HepG2 (cell line): ENCODE measurements around the gene INSR. TPM values are rescaled to one million over a fixed set of nuclear protein-coding genes. Genes with fewer than 3 reads are reported as not detected.

Source experiments
- ATAC-seq: fragments of 200-7000 bp; cut with Tn5 transposase; 3 replicates; pipeline ENCODE4 v1.9.1; 2020; ENCODE audit warnings: mild to moderate bottlenecking, moderate library complexity
- BruUV-seq: library from RNA; stranded (reverse); fragments of 400-500 nt; replicated peaks from 2 replicates; lab custom pipeline; 2021; lab: Mats Ljungman, UMichigan
- CTCF ChIA-PET: fragments of 300-600 bp; formaldehyde crosslinking; extraction: SDS; loops from one replicate; lab custom pipeline; 2021; ENCODE audit warnings: low total read pairs, inconsistent platforms, low intra/inter-chr PET ratio; lab: Yijun Ruan, JAX
- POLR2A ChIA-PET: fragments of 350-600 bp; sonication (Branson Sonifier 250); formaldehyde crosslinking; loops from one replicate; lab custom pipeline; 2020; ENCODE audit warnings: antibody characterized with exemption, inconsistent platforms; lab: Yijun Ruan, JAX
- DNase-seq: peaks from one replicate; pipeline ENCODE4 v3.0.0-alpha.2; 2015; ENCODE audit warnings: low spot score
- FAIRE-seq: peaks from 3 replicates; lab custom pipeline; 2011; peaks lifted over from hg19 to GRCh38; lab: Jason Lieb, UNC
- H2AFZ ChIP-seq: one replicate; pipeline ENCODE4 v1.6.1; 2011; ENCODE audit warnings: low read length, inconsistent platforms
- H3K27ac ChIP-seq: fragments of 300-600 bp; 3 replicates; pipeline ENCODE4 v1.8.0; 2011; ENCODE audit warnings: mixed run types, mild to moderate bottlenecking, mixed read lengths, low read length, inconsistent platforms; ENCODE audit not compliant: insufficient read depth; ENCODE audit errors: extremely low read length
- H3K27me3 ChIP-seq, 2 experiments: fragments of 200-600 bp in 1 of 2; 2 replicates in 1 of 2; 3 replicates in 1 of 2; pipeline versions ENCODE4 v1.6.0 to v1.8.0; 2011; ENCODE audit warnings: low read length in 2 of 2, mild to moderate bottlenecking in 2 of 2, moderate library complexity in 2 of 2, inconsistent platforms in 1 of 2; ENCODE audit not compliant: insufficient read depth in 2 of 2, control insufficient read depth in 1 of 2
- H3K36me3 ChIP-seq, 2 experiments: fragments of 200-600 bp in 1 of 2; replicated peaks in 1 of 2; 2 replicates in 1 of 2; 3 replicates in 1 of 2; pipeline versions ENCODE4 v1.5.1 to v1.8.0; 2011; ENCODE audit warnings: low read length in 2 of 2, inconsistent platforms in 1 of 2; ENCODE audit not compliant: insufficient read depth in 2 of 2, control insufficient read depth in 1 of 2
- H3K4me1 ChIP-seq: 2 replicates; pipeline ENCODE4 v1.5.1; 2012; ENCODE audit warnings: low read length, inconsistent platforms; ENCODE audit not compliant: insufficient read depth
- H3K4me2 ChIP-seq: 2 replicates; pipeline ENCODE4 v1.6.0; 2011; ENCODE audit warnings: low read depth, low read length, inconsistent platforms
- H3K4me3 ChIP-seq, 3 experiments: fragments of 200-600 bp in 1 of 3; sonication (generic), shearing (Covaris generic) in 1 of 3; replicated peaks in 1 of 3; 2 replicates each; pipeline ENCODE4 v1.5.1; 2011 to 2016; ENCODE audit warnings: low read length in 3 of 3, inconsistent platforms in 2 of 3, low read depth in 2 of 3, mild to moderate bottlenecking in 2 of 3, control low read depth in 1 of 3, mixed read lengths in 1 of 3; ENCODE audit not compliant: insufficient read depth in 1 of 3
- H3K79me2 ChIP-seq: one replicate; pipeline ENCODE4 v1.6.1; 2011; ENCODE audit warnings: low read length, inconsistent platforms; ENCODE audit not compliant: insufficient read depth
- H3K9ac ChIP-seq: 2 replicates; pipeline ENCODE4 v1.6.0; 2011; ENCODE audit warnings: mild to moderate bottlenecking, low read depth, low read length, inconsistent platforms; ENCODE audit not compliant: insufficient read depth
- H3K9me3 ChIP-seq: 2 replicates; pipeline ENCODE4 v1.5.1; 2012; ENCODE audit warnings: mild to moderate bottlenecking, low read length
- H4K20me1 ChIP-seq: 2 replicates; pipeline ENCODE4 v1.6.0; 2011; ENCODE audit warnings: inconsistent platforms, mild to moderate bottlenecking, low read length, moderate library complexity; ENCODE audit not compliant: insufficient read depth
- ATAD3A ChIP-seq: sonication (generic); formaldehyde crosslinking; IDR thresholded peaks from 2 replicates; pipeline ENCODE4 v1.4.0; 2020; ENCODE audit warnings: missing genetic modification reagents
- ATF7 ChIP-seq, 2 experiments: fragments of 450-650 bp in 1 of 2; sonication (generic) in 1 of 2; formaldehyde crosslinking in 1 of 2; IDR thresholded peaks; 2 replicates each; pipeline versions ENCODE4 v1.4.0 to v1.6.1; 2016 to 2020; ENCODE audit warnings: antibody characterized with exemption in 1 of 2, mild to moderate bottlenecking in 1 of 2, missing genetic modification reagents in 1 of 2
- FOXJ3 ChIP-seq: sonication (generic); formaldehyde crosslinking; IDR thresholded peaks from 2 replicates; pipeline ENCODE4 v1.4.0; 2020; ENCODE audit warnings: missing genetic modification reagents, mild to moderate bottlenecking, borderline replicate concordance
- IKZF1 ChIP-seq: fragments of 450-650 bp; IDR thresholded peaks from 2 replicates; pipeline ENCODE4 v1.7.1; 2016
- NFKB2 ChIP-seq: sonication (generic); formaldehyde crosslinking; IDR thresholded peaks from 2 replicates; pipeline ENCODE4 v1.4.0; 2020; ENCODE audit warnings: missing genetic modification reagents, borderline replicate concordance
- NFKBIZ ChIP-seq: IDR thresholded peaks from 2 replicates; pipeline ENCODE4 v1.6.1; 2018; ENCODE audit warnings: missing genetic modification reagents, missing compliant biosample characterization
- RFXAP ChIP-seq: sonication (generic); formaldehyde crosslinking; IDR thresholded peaks from 2 replicates; pipeline ENCODE4 v1.4.0; 2020; ENCODE audit warnings: missing genetic modification reagents, borderline replicate concordance
- SRSF4 ChIP-seq: fragments of 200-400 bp; formaldehyde crosslinking; IDR thresholded peaks from one replicate; pipeline ENCODE4 v1.6.1; 2018; ENCODE audit warnings: mild to moderate bottlenecking, low read depth, low read length, moderate library complexity; ENCODE audit not compliant: poor library complexity, severe bottlenecking
- TGIF2 ChIP-seq: IDR thresholded peaks from 2 replicates; pipeline ENCODE4 v1.6.1; 2016; ENCODE audit warnings: control low read depth, missing compliant biosample characterization
- ZBTB37 ChIP-seq: sonication (generic); formaldehyde crosslinking; IDR thresholded peaks from 2 replicates; pipeline ENCODE4 v1.4.0; 2020; ENCODE audit warnings: mild to moderate bottlenecking, missing genetic modification reagents
- ZBTB42 ChIP-seq: sonication (generic); formaldehyde crosslinking; IDR thresholded peaks from 2 replicates; pipeline ENCODE4 v1.5.0; 2020; ENCODE audit warnings: mild to moderate bottlenecking, missing genetic modification reagents
- ZNF225 ChIP-seq: sonication (generic); formaldehyde crosslinking; IDR thresholded peaks from 2 replicates; pipeline ENCODE4 v1.4.0; 2020; ENCODE audit warnings: mild to moderate bottlenecking, missing genetic modification reagents
- ZNF274 ChIP-seq: sonication (generic); formaldehyde crosslinking; IDR thresholded peaks from 2 replicates; pipeline ENCODE4 v1.5.1; 2020; ENCODE audit warnings: mild to moderate bottlenecking, missing genetic modification reagents
- ZNF276 ChIP-seq: sonication (generic); formaldehyde crosslinking; IDR thresholded peaks from 2 replicates; pipeline ENCODE4 v1.4.0; 2020; ENCODE audit warnings: mild to moderate bottlenecking, low read depth, missing genetic modification reagents
- ZNF513 ChIP-seq: sonication (generic); formaldehyde crosslinking; conservative IDR thresholded peaks from 2 replicates; pipeline ENCODE4 v1.5.0; 2020; ENCODE audit warnings: missing genetic modification reagents
- ZNF543 ChIP-seq: sonication (generic); formaldehyde crosslinking; IDR thresholded peaks from 2 replicates; pipeline ENCODE4 v1.4.0; 2020; ENCODE audit warnings: mild to moderate bottlenecking, missing genetic modification reagents
- ZNF709 ChIP-seq: sonication (generic); formaldehyde crosslinking; IDR thresholded peaks from 2 replicates; pipeline ENCODE4 v1.5.0; 2020; ENCODE audit warnings: mild to moderate bottlenecking, missing genetic modification reagents
- WGBS: methylation state at CpG from one replicate; pipeline ENCODE4 v1.1.6; 2017; ENCODE audit warnings: low lambda C conversion rate; 5-methylcytosine and 5-hydroxymethylcytosine counted together
- in situ Hi-C: cut with HindIII; loops from 2 replicates; pipeline ENCODE4 v1.10.0; 2017; ENCODE audit warnings: low pct_unique_long_range_greater_than_20kb; ENCODE audit not compliant: extremely low pct_ligation_motif_present
- intact Hi-C: fragments of 100-400 bp; cut with micrococcal nuclease; formaldehyde crosslinking; loops from one replicate; pipeline ENCODE4 v1.10.0; 2022; ENCODE audit not compliant: unreplicated experiment
- polyA plus RNA-seq, 8 experiments: library from polyadenylated mRNA; depleted of rRNA in 3 of 8; stranded (reverse) in 7 of 8; unstranded in 1 of 8; fragments of >200 nt; fragmentation: Illumina TruSeq in 4 of 8; extraction: Trizol in 4 of 8; gene quantifications; 2 replicates each; pipeline versions ENCODE4 v1.2.1 to v1.2.3, GENCODE V29; 2011 to 2016; ENCODE audit warnings: low read depth in 4 of 8, missing spikeins in 1 of 8, mixed read lengths in 1 of 8; ENCODE audit not compliant: insufficient read depth in 1 of 8
- total RNA-seq, 5 experiments: library from RNA; depleted of rRNA; stranded (reverse); fragments of >200 nt; fragmentation: Illumina TruSeq; extraction: Trizol; gene quantifications; 2 replicates each; pipeline ENCODE4 v1.2.3, GENCODE V29; 2016; ENCODE audit warnings: low read depth in 1 of 5
- TF ChIP-seq, protein P1 (sequence below): sonication (generic); formaldehyde crosslinking; IDR thresholded peaks from 2 replicates; pipeline ENCODE4 v1.5.0; 2020; ENCODE audit warnings: missing genetic modification reagents

INSR gene
- total and polyA plus RNA-seq, 2 of the 13 experiments (the other 11 are each of a cell fraction or from before 2014, with no cell fraction given): 24.2 to 29.8 TPM

GRCh38 chr19:7228935-7229541 lies 65.2 kb downstream of the INSR start (continued):
- TF ChIP-seq, protein P1, sequence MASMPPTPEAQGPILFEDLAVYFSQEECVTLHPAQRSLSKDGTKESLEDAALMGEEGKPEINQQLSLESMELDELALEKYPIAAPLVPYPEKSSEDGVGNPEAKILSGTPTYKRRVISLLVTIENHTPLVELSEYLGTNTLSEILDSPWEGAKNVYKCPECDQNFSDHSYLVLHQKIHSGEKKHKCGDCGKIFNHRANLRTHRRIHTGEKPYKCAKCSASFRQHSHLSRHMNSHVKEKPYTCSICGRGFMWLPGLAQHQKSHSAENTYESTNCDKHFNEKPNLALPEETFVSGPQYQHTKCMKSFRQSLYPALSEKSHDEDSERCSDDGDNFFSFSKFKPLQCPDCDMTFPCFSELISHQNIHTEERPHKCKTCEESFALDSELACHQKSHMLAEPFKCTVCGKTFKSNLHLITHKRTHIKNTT (CRISPR knock-in tag): no peak
- TF ChIP-seq ATF7 (IDR thresholded peaks at IDR 0.05) (0 out of 2 replicates have a peak, but pooled peaks have one; percentile 7), ATF7 (CRISPR knock-in tag; IDR thresholded peaks at IDR 0.05) (no peak), ZNF274 (CRISPR knock-in tag) (no peak), IKZF1 (peak; percentile 86; the same call in 1 of the 2 replicates), ZNF513 (CRISPR knock-in tag) (no peak), RFXAP (CRISPR knock-in tag) (no peak)

- Histone ChIP-seq H3K9me3 (no peaks in the 10 kb centered on the region), H2AFZ (no peak overlapping the region), H3K27ac (no peak overlapping the region), H3K4me3 (no peak overlapping the region), H3K4me2 (no peak overlapping the region), H4K20me1 (peaks cover 30% of the 10 kb centered on the region; the same call in 1 of the 2 replicates), H3K9ac (no peak overlapping the region), H3K4me1 (peaks cover 44% of the 10 kb centered on the region), H3K36me3 (no peaks in the 10 kb centered on the region; a peak in 1 of 5 replicates), H3K79me2 (peaks cover 49% of the 10 kb centered on the region), H3K27me3 (no peaks in the 10 kb centered on the region)
- WGBS: 89% methylated on average over 6 of the region's 6 CpGs
- DNase-seq (no peak), FAIRE-seq (no peak), ATAC-seq (no peak)
- ChIA-PET POLR2A (no interaction called here), CTCF (no interaction called here)
- intact Hi-C loops (no loop called here), in situ Hi-C loops (no loop called here)
- no TSS peak for BruUV-seq
- TF ChIP-seq ZBTB42 (CRISPR knock-in tag) (no peak), FOXJ3 (CRISPR knock-in tag) (no peak), ZNF709 (CRISPR knock-in tag) (no peak), ZNF225 (CRISPR knock-in tag) (no peak), ZNF276 (CRISPR knock-in tag) (no peak), NFKBIZ (CRISPR knock-in tag) (no peak), ZNF543 (no peak), ATAD3A (CRISPR knock-in tag) (no peak), TGIF2 (CRISPR knock-in tag) (no peak), SRSF4 (no peak), NFKB2 (CRISPR knock-in tag) (no peak), ZBTB37 (no peak)
Observed at GRCh38 chr19:7227735-7228134, 66.5 kb downstream of the INSR start.
